Measurements from ENCODE around the gene RNF224. TPM values are rescaled to one million over a fixed set of nuclear protein-coding genes. Genes with fewer than 3 reads are reported as not detected.

Gene RNF224
- polyA plus RNA-seq, 2 of the 4 experiments (the other 2 are of a cell fraction) = 0.04 TPM; not detected in 1

GRCh38 chr9:137198902-137199283 is 28.4 kb upstream of the RNF224 start:
- peaks cover 47% of the 10 kb centered on the region for H3K4me1 ChIP-seq
- H3K9me3 ChIP-seq = no peaks in the 10 kb centered on the region
- ATAC-seq (no peak), FAIRE-seq (no peak), DNase-seq (ENCODE audit: low read depth in 1 of 2, low spot score in 1 of 2) (no peak)
- POLR2A ChIA-PET = interaction anchor here (1.5 kb wide), 1 partner anchor 10 kb away, joined by 11 read pairs; the partner anchor contains the start of genes ANAPC2 and SSNA1
- CTCF ChIA-PET = interaction anchor here (0.9 to 5.3 kb wide), 13 partner anchors 10 to 131 kb away, joined by 3 to 32 read pairs (median 4); partner anchors contain the start of genes ANAPC2, LRRC26, RNF224 and SLC34A3
- H3K4me2 ChIP-seq = peak overlapping the region; percentile 97
- 80% methylated on average over 4 of the region's 11 CpGs for WGBS (ENCODE audit: missing lambda C conversion rate)
- no peak for TF ChIP-seq HDAC2 (IDR thresholded peaks at IDR 0.05)
- TF ChIP-seq ZSCAN20 (CRISPR knock-in tag; IDR thresholded peaks at IDR 0.05) = no peak
- TF ChIP-seq PBX3 (IDR thresholded peaks at IDR 0.05) = no peak
- no peak for TF ChIP-seq USF2 (IDR thresholded peaks at IDR 0.05)
- no peak for TF ChIP-seq ESRRA (IDR thresholded peaks at IDR 0.05; ENCODE audit: borderline replicate concordance, low read length)
- TF ChIP-seq TFCP2L1 (CRISPR knock-in tag; IDR thresholded peaks at IDR 0.05) = no peak
- H3K27ac ChIP-seq = no peak overlapping the region
- H3K4me3 ChIP-seq = no peak overlapping the region

GRCh38 chr9:137199411-137200121 is 27.7 kb upstream of the RNF224 start:
- no peak for ATAC-seq
- no peak for FAIRE-seq
- no peak for DNase-seq (ENCODE audit: low read depth in 1 of 2, low spot score in 1 of 2)
- H3K4me1 ChIP-seq = peaks cover 47% of the 10 kb centered on the region
- WGBS (ENCODE audit: missing lambda C conversion rate) = 86% methylated on average over 22 of the region's 51 CpGs
- ChIA-PET POLR2A (interaction anchor here (1.5 kb wide), 1 partner anchor 11 kb away, joined by 11 read pairs; the partner anchor contains the start of genes ANAPC2 and SSNA1), CTCF (interaction anchor here (0.9 to 5.3 kb wide), 9 partner anchors 9 to 70 kb away, joined by 3 to 25 read pairs (median 4); partner anchors contain the start of genes ANAPC2, LRRC26, SLC34A3 and SSNA1)
- peak overlapping the region; percentile 97 for H3K4me2 ChIP-seq
- H3K9me3 ChIP-seq = no peaks in the 10 kb centered on the region
- TF ChIP-seq CBX8 (IDR thresholded peaks at IDR 0.05) (no peak), RARB (CRISPR knock-in tag; IDR thresholded peaks at IDR 0.05) (no peak), MAFK (IDR thresholded peaks at IDR 0.05; ENCODE audit: partially characterized antibody) (no peak), RFX5 (IDR thresholded peaks at IDR 0.05) (no peak), RCOR1 (IDR thresholded peaks at IDR 0.05; ENCODE audit: low read depth, low read length) (no peak), ZC3H11A (IDR thresholded peaks at IDR 0.05) (no peak), EHF (CRISPR knock-in tag; IDR thresholded peaks at IDR 0.05) (no peak)
- H3K27ac ChIP-seq = peak overlapping the region in 1 of 2 experiments; percentile 87; a peak in 3 of 6 replicates
- peak overlapping the region; percentile 53 for H3K4me3 ChIP-seq

GRCh38 chr9:137200311-137201204 is 26.7 kb upstream of the RNF224 start, which contains the start of gene TPRN:
Gene TPRN (minus strand): TSS chr9:137200741. CDS start chr9:137200711, 30 bp downstream.
- peak within 1 kb of the TSS; percentile 80 to 87 for H3K27ac ChIP-seq
- peak within 1 kb of the TSS; percentile 60 for H3K4me3 ChIP-seq
- H3K4me1 ChIP-seq = peaks cover 38% of the 10 kb centered on the region
- peak; percentile 87 to 96 for ATAC-seq
- ChIA-PET CTCF (interaction anchor here (0.7 to 1.7 kb wide), 7 partner anchors 11 to 171 kb away, joined by 3 to 14 read pairs (median 5); partner anchors contain the start of genes ANAPC2, RNF224 and SSNA1), POLR2A (interaction anchor here (0.6 to 2.5 kb wide), 19 partner anchors 9 to 848 kb away, joined by 3 to 38 read pairs (median 4); partner anchors contain the start of genes ANAPC2, CYSRT1, MAN1B1 and SSNA1)
- peak; percentile 98 to 100 for DNase-seq (ENCODE audit: low read depth in 1 of 2, low spot score in 1 of 2)
- WGBS (ENCODE audit: missing lambda C conversion rate) = 0% methylated on average over 22 of the region's 118 CpGs
- peak within 1 kb of the TSS; percentile 97 for H3K4me2 ChIP-seq
- no peak for FAIRE-seq
- no peaks in the 10 kb centered on the region for H3K9me3 ChIP-seq
- peak; percentile 89; the same call in 2 of the 3 replicates for TF ChIP-seq BCL3 (IDR thresholded peaks at IDR 0.05)
- TF ChIP-seq NFE2L2 (conservative IDR thresholded peaks at IDR 0.05; ENCODE audit: low read length) = no peak
- TF ChIP-seq EHMT2 (IDR thresholded peaks at IDR 0.05; ENCODE audit: low read depth) = no peak
- no peak for TF ChIP-seq JUNB (IDR thresholded peaks at IDR 0.05)
- no peak for TF ChIP-seq EP300 (IDR thresholded peaks at IDR 0.05)
- peak; percentile 75 for TF ChIP-seq USF2 (IDR thresholded peaks at IDR 0.05)
- TF ChIP-seq CBX2 (IDR thresholded peaks at IDR 0.05; ENCODE audit: borderline replicate concordance, low read depth) = no peak
- TF ChIP-seq JUN (IDR thresholded peaks at IDR 0.05) = peak; percentile 71 to 93; a peak in 4 of 5 replicates
- TF ChIP-seq RNF2 (IDR thresholded peaks at IDR 0.05; ENCODE audit: borderline replicate concordance, low read depth) = no peak
- no peak for TF ChIP-seq E2F6 (IDR thresholded peaks at IDR 0.05; ENCODE audit: borderline replicate concordance, low read depth)
- TF ChIP-seq KDM5A (IDR thresholded peaks at IDR 0.05) = no peak
